Stomach (tissue), 9 donors: ENCODE results near the gene LHX5. TPM values are rescaled to one million over a fixed set of nuclear protein-coding genes. Genes with fewer than 3 reads are reported as not detected.

Source experiments
- DNase-seq, 2 donors: peaks; one replicate each; pipeline versions ENCODE4 v3.0.0 to v3.0.0-alpha.2; 2013 to 2019
- H3K27ac ChIP-seq, 5 donors: fragments of 200-600 bp in 4 of 5; sonication (generic) in 4 of 5; one replicate each; pipeline ENCODE4 v1.5.1; 2013 to 2019; ENCODE audit warnings: mild to moderate bottlenecking in 1 of 5, moderate library complexity in 1 of 5
- H3K27me3 ChIP-seq, 3 donors: fragments of 200-600 bp; sonication (generic); one replicate each; pipeline ENCODE4 v1.5.1; 2017 to 2019; ENCODE audit warnings: mixed run types in 1 of 3
- H3K36me3 ChIP-seq, 4 donors: fragments of 200-600 bp; sonication (generic); 1 replicate in 3 of 4; 2 replicates in 1 of 4; pipeline ENCODE4 v1.5.1; 2016 to 2019
- H3K4me1 ChIP-seq, 4 donors: fragments of 200-600 bp; sonication (generic); one replicate each; pipeline ENCODE4 v1.5.1; 2016 to 2019
- H3K4me3 ChIP-seq, 4 donors: fragments of 200-600 bp; sonication (generic) in 3 of 4; one replicate each; pipeline ENCODE4 v1.5.1; 2016 to 2019; ENCODE audit warnings: mild to moderate bottlenecking in 1 of 4
- H3K9me3 ChIP-seq, 4 donors: fragments of 200-600 bp; sonication (generic); one replicate each; pipeline ENCODE4 v1.5.1; 2016 to 2019
- EP300 ChIP-seq: sonication (generic); formaldehyde crosslinking; IDR thresholded peaks from one replicate; pipeline ENCODE4 v1.6.1; 2017; ENCODE audit warnings: antibody characterized with exemption
- POLR2A ChIP-seq, 4 donors: fragments of 450-650 bp; IDR thresholded peaks; one replicate each; pipeline ENCODE4 v1.6.1; 2016; ENCODE audit warnings: antibody characterized with exemption in 4 of 4, control low read depth in 2 of 4, mild to moderate bottlenecking in 1 of 4, moderate library complexity in 1 of 4
- POLR2AphosphoS5 ChIP-seq, 3 donors: sonication (generic); formaldehyde crosslinking; IDR thresholded peaks; one replicate each; pipeline ENCODE4 v1.6.1; 2016; ENCODE audit warnings: antibody characterized with exemption in 3 of 3
- WGBS, 5 donors: extraction: QIAGEN DNeasy Blood & Tissue Kit in 3 of 5; methylation state at CpG; one replicate each; pipeline versions ENCODE4 v1.1.5 to v1.1.7; 2013 to 2018; 5-methylcytosine and 5-hydroxymethylcytosine counted together
- intact Hi-C: fragments of 100-400 bp; cut with DNase I; formaldehyde crosslinking; loops from one replicate; pipeline ENCODE4 v1.15.1; 2023; ENCODE audit warnings: low total_unique reads
- polyA plus RNA-seq, 3 donors: library from polyadenylated mRNA; stranded (reverse); fragments of 200-250 nt; gene quantifications; one replicate each; pipeline ENCODE4 v1.2.3, GENCODE V29; 2013
- total RNA-seq, 5 donors: library from RNA; depleted of rRNA; stranded (reverse); fragments of >200 nt; gene quantifications; one replicate each; pipeline versions ENCODE4 v1.1.0 to v1.2.3, GENCODE V29; 2014 to 2016
- TF ChIP-seq, protein P1 (sequence below), 7 experiments: fragments of 450-650 bp in 4 of 7; fragments of 200-600 bp in 3 of 7; sonication (generic) in 3 of 7; IDR thresholded peaks; one replicate each; pipeline ENCODE4 v1.5.1; 2016 to 2019; ENCODE audit warnings: antibody characterized with exemption in 7 of 7, control low read depth in 2 of 7, mild to moderate bottlenecking in 1 of 7
- donor health status: healthy with polysubstance abuse.
- donor health status: Bipolar disorder and iron deficiency.
- donor health status: healthy.

Gene LHX5
- total and polyA plus RNA-seq, 8 donors: 0.29 to 1.4 (median 0.45) TPM; not detected in 3

DNA sequence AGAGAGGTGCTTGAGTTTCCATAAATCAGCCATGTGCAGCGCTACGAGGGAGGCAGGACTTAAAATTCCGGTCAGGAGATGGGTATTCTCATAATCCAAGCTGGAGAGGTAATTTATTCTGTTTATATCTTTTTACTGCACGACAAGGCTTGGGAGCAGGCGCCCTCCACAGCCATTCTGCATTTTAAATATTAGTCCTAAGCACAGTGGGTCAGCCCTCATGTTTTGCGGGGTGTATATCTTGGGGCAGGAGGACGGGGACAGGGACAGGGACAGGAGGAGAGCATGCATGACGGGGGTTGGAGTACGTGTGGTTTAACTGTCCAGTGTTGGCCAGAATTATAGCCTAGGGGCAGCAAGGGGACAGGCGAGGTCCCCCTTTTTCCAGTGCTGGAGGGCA, 14.5 kb downstream of the LHX5 start:
- intact Hi-C loops: no loop called here
- Histone ChIP-seq H3K9me3 (no peaks in the 10 kb centered on the region), H3K27me3 (peaks cover 0 to 81% (median 27%) of the 10 kb centered on the region in 3 donors), H3K4me1 (peaks cover 0 to 2% (median 1%) of the 10 kb centered on the region in 4 donors), H3K36me3 (no peaks in the 10 kb centered on the region), H3K27ac (no peak overlapping the region), H3K4me3 (no peak overlapping the region)
- WGBS, 5 donors: 43 to 60% (median 52%) methylated on average over 10 of the region's 10 CpGs
- TF ChIP-seq POLR2AphosphoS5 (IDR thresholded peaks at IDR 0.05): no peak
- TF ChIP-seq, protein P1, sequence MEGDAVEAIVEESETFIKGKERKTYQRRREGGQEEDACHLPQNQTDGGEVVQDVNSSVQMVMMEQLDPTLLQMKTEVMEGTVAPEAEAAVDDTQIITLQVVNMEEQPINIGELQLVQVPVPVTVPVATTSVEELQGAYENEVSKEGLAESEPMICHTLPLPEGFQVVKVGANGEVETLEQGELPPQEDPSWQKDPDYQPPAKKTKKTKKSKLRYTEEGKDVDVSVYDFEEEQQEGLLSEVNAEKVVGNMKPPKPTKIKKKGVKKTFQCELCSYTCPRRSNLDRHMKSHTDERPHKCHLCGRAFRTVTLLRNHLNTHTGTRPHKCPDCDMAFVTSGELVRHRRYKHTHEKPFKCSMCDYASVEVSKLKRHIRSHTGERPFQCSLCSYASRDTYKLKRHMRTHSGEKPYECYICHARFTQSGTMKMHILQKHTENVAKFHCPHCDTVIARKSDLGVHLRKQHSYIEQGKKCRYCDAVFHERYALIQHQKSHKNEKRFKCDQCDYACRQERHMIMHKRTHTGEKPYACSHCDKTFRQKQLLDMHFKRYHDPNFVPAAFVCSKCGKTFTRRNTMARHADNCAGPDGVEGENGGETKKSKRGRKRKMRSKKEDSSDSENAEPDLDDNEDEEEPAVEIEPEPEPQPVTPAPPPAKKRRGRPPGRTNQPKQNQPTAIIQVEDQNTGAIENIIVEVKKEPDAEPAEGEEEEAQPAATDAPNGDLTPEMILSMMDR (IDR thresholded peaks at IDR 0.05): no peak
- no peak for TF ChIP-seq POLR2A (IDR thresholded peaks at IDR 0.05)
- TF ChIP-seq EP300: no peak
- no peak for DNase-seq

DNA sequence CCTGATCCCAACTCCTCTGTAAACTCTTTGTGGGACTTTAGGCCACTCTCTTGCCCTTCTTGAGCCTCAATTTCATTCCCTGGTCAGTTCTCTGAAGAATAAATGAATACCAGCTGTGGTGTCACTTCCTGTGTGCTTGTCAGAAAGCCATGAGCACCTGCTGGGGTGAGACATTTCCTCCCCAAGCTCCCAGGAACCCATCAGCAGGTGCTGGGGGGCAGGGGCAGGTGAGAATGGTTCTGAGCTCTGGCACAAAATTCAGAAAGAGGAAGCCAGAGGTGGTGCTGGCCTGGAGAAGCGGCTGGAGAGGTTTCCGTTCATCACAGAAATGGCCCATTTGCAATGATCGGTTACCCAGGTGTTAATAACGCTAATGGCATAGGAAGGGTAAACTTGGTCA, 14.9 kb downstream of the LHX5 start:
- Histone ChIP-seq H3K9me3 (no peaks in the 10 kb centered on the region), H3K4me3 (no peak overlapping the region), H3K36me3 (no peaks in the 10 kb centered on the region), H3K27ac (no peak overlapping the region), H3K27me3 (peaks cover 0 to 77% (median 24%) of the 10 kb centered on the region in 3 donors), H3K4me1 (no peaks in the 10 kb centered on the region)
- WGBS, 5 donors: 24 to 62% (median 40%) methylated on average over 4 of the region's 4 CpGs
- no peak for TF ChIP-seq POLR2AphosphoS5 (IDR thresholded peaks at IDR 0.05)
- intact Hi-C loops: no loop called here
- no peak for DNase-seq

- intact Hi-C loops: no loop called here
- 72 to 77% (median 74%) methylated on average over 2 of the region's 2 CpGs for WGBS, 5 donors
- H3K27me3 ChIP-seq: peaks cover 0 to 71% (median 19%) of the 10 kb centered on the region in 3 donors
Measured at GRCh38 chr12:113456199-113456598, 15.5 kb downstream of the LHX5 start.

GRCh38 chr12:113453330-113453729, 18.3 kb downstream of the LHX5 start:
- H3K4me3 ChIP-seq: no peak overlapping the region
- WGBS, 5 donors: 30 to 37% (median 34%) methylated on average over 6 of the region's 6 CpGs
- no peak for DNase-seq
- H3K4me1 ChIP-seq: no peaks in the 10 kb centered on the region
- H3K27me3 ChIP-seq: peaks cover 0 to 58% (median 10%) of the 10 kb centered on the region in 3 donors
- intact Hi-C loops: no loop called here
- H3K36me3 ChIP-seq: no peaks in the 10 kb centered on the region
- H3K27ac ChIP-seq: no peak overlapping the region
- no peaks in the 10 kb centered on the region for H3K9me3 ChIP-seq
- TF ChIP-seq POLR2A (IDR thresholded peaks at IDR 0.05): no peak
- TF ChIP-seq, protein P1 (IDR thresholded peaks at IDR 0.05): no peak
- no peak for TF ChIP-seq EP300
- TF ChIP-seq POLR2AphosphoS5 (IDR thresholded peaks at IDR 0.05): no peak

More at GRCh38 chr12:113456199-113456598, 15.5 kb downstream of the LHX5 start:
- Histone ChIP-seq H3K27ac (no peak overlapping the region), H3K36me3 (no peaks in the 10 kb centered on the region), H3K9me3 (no peaks in the 10 kb centered on the region), H3K4me3 (no peak overlapping the region), H3K4me1 (no peaks in the 10 kb centered on the region)
- no peak for DNase-seq
- TF ChIP-seq POLR2A (IDR thresholded peaks at IDR 0.05): no peak
- no peak for TF ChIP-seq EP300
- no peak for TF ChIP-seq POLR2AphosphoS5 (IDR thresholded peaks at IDR 0.05)
- TF ChIP-seq, protein P1 (IDR thresholded peaks at IDR 0.05): no peak

DNA sequence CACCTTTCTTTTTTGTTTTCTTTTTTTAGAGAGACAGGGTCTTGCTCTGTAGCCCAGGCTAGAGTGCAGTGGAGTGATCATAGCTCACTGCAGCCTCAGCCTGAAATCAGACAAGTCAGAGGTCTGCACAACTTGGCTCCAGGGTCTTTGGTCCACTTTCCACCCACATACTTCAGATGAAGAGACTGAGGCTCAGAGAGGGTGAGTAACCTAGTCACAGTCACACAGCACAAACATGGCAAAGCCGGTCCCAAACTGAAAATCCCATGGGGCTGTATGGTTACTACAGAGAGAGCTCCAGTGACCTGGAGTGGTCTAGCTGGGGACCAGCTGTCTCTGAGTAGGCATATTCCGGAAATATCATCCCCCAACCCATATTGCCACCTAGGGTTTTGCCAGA, 19.2 kb downstream of the LHX5 start:
- H3K27me3 ChIP-seq: peaks cover 0 to 58% (median 11%) of the 10 kb centered on the region in 3 donors
- no peak overlapping the region for H3K4me3 ChIP-seq
- WGBS, 5 donors: 84 to 98% (median 92%) methylated on average over 2 of the region's 2 CpGs
- H3K36me3 ChIP-seq: no peaks in the 10 kb centered on the region
- H3K27ac ChIP-seq: no peak overlapping the region
- DNase-seq: no peak
- H3K4me1 ChIP-seq: no peaks in the 10 kb centered on the region
- TF ChIP-seq POLR2A (IDR thresholded peaks at IDR 0.05) (no peak), POLR2AphosphoS5 (IDR thresholded peaks at IDR 0.05) (no peak), EP300 (no peak)
- TF ChIP-seq, protein P1 (IDR thresholded peaks at IDR 0.05): no peak
- no peaks in the 10 kb centered on the region for H3K9me3 ChIP-seq
- intact Hi-C loops: no loop called here
